Endothelial cell of umbilical vein (primary cell): ENCODE measurements around the gene KANSL1. TPM values are rescaled to one million over a fixed set of nuclear protein-coding genes. Genes with fewer than 3 reads are reported as not detected.

ENCODE experiments used
- BruUV-seq: library from RNA; stranded (reverse); fragments of 400-500 nt; replicated peaks from 2 replicates; lab custom pipeline; 2021; lab: Mats Ljungman, UMichigan
- CTCF ChIA-PET: fragments of 300-600, 350-600 bp; sonication (Branson Sonifier 250); formaldehyde crosslinking; loops from one replicate; lab custom pipeline; 2021; ENCODE audit warnings: antibody characterized with exemption, inconsistent platforms; lab: Charles Lee
- POLR2A ChIA-PET: fragments of 300-600, 350-600 bp; sonication (Branson Sonifier 250); formaldehyde crosslinking; loops from one replicate; lab custom pipeline; 2021; ENCODE audit warnings: antibody characterized with exemption, inconsistent platforms; lab: Charles Lee
- DNase-seq: peaks from one replicate; pipeline ENCODE4 v3.0.0-alpha.2; 2011; ENCODE audit warnings: low read depth, low spot score
- FAIRE-seq: peaks from 2 replicates; lab custom pipeline; 2011; peaks lifted over from hg19 to GRCh38; lab: Jason Lieb, UNC
- H2AFZ ChIP-seq: 2 replicates; pipeline ENCODE4 v1.6.0; 2012; ENCODE audit warnings: low read depth, low read length, control low read depth, inconsistent platforms
- H3K27ac ChIP-seq: 2 replicates; pipeline ENCODE4 v1.5.1; 2011; ENCODE audit warnings: low read depth, mild to moderate bottlenecking, control low read depth, low read length, moderate library complexity; ENCODE audit not compliant: insufficient read depth
- H3K27me3 ChIP-seq, 2 experiments: 2 replicates each; pipeline versions ENCODE4 v1.6.0 to v1.6.1; 2011; ENCODE audit warnings: low read length in 2 of 2, mixed read lengths in 1 of 2; ENCODE audit not compliant: control insufficient read depth in 2 of 2, insufficient read depth in 2 of 2
- H3K36me3 ChIP-seq, 2 experiments: 2 replicates in 1 of 2; 3 replicates in 1 of 2; pipeline ENCODE4 v1.5.1; 2011; ENCODE audit warnings: low read length in 2 of 2, mild to moderate bottlenecking in 1 of 2, moderate library complexity in 1 of 2; ENCODE audit not compliant: control insufficient read depth in 2 of 2, insufficient read depth in 2 of 2; ENCODE audit errors: extremely low read depth in 1 of 2
- H3K4me1 ChIP-seq: 3 replicates; pipeline ENCODE4 v1.5.1; 2011; ENCODE audit warnings: mild to moderate bottlenecking, low read length; ENCODE audit not compliant: control insufficient read depth, insufficient read depth; ENCODE audit errors: extremely low read depth
- H3K4me2 ChIP-seq: 2 replicates; pipeline ENCODE4 v1.6.1; 2011; ENCODE audit warnings: low read length, control low read depth, mixed read lengths; ENCODE audit not compliant: insufficient read depth
- H3K4me3 ChIP-seq, 3 experiments: fragments of 200-600 bp in 1 of 3; sonication (generic), shearing (Covaris generic) in 1 of 3; replicated peaks in 1 of 3; 2 replicates each; pipeline ENCODE4 v1.5.1; 2011 to 2016; ENCODE audit warnings: control low read depth in 3 of 3, low read length in 3 of 3, mild to moderate bottlenecking in 2 of 3, inconsistent platforms in 1 of 3, low read depth in 1 of 3, moderate library complexity in 1 of 3; ENCODE audit not compliant: insufficient read depth in 1 of 3
- H3K79me2 ChIP-seq: 2 replicates; pipeline ENCODE4 v1.6.0; 2012; ENCODE audit warnings: low read length, inconsistent platforms; ENCODE audit not compliant: control insufficient read depth, insufficient read depth
- H3K9ac ChIP-seq: replicated peaks from 2 replicates; pipeline ENCODE3; 2011; ENCODE audit warnings: low read length, control low read depth; ENCODE audit not compliant: insufficient read depth; ENCODE audit errors: extremely low read depth
- H3K9me1 ChIP-seq: replicated peaks from 3 replicates; pipeline ENCODE4 v1.6.0; 2011; ENCODE audit warnings: mild to moderate bottlenecking, low read length; ENCODE audit not compliant: control insufficient read depth, insufficient read depth; ENCODE audit errors: extremely low read depth
- H3K9me3 ChIP-seq: replicated peaks from 2 replicates; pipeline ENCODE4 v1.5.1; 2012; ENCODE audit warnings: low read length, inconsistent platforms; ENCODE audit not compliant: control insufficient read depth, insufficient read depth
- H4K20me1 ChIP-seq: replicated peaks from 2 replicates; pipeline ENCODE3; 2011; ENCODE audit warnings: mild to moderate bottlenecking, low read length; ENCODE audit not compliant: control insufficient read depth, insufficient read depth; ENCODE audit errors: extremely low read depth
- EZH2 ChIP-seq: IDR thresholded peaks from 2 replicates; pipeline ENCODE4 v1.6.1; 2012; ENCODE audit warnings: borderline replicate concordance, low read depth, mild to moderate bottlenecking, moderate library complexity, low read length, inconsistent platforms; ENCODE audit not compliant: severe bottlenecking
- FOS ChIP-seq: IDR thresholded peaks from 2 replicates; pipeline ENCODE4 v1.6.1; 2011; ENCODE audit warnings: mild to moderate bottlenecking, low read length, moderate library complexity, borderline replicate concordance; ENCODE audit not compliant: insufficient read depth
- GATA2 ChIP-seq: IDR thresholded peaks from 2 replicates; pipeline ENCODE4 v1.7.0; 2011; ENCODE audit warnings: low read depth, mild to moderate bottlenecking, moderate library complexity, mixed read lengths, low read length; ENCODE audit not compliant: insufficient read length, insufficient read depth
- JUN ChIP-seq: IDR thresholded peaks from 2 replicates; pipeline ENCODE4 v1.6.1; 2011; ENCODE audit warnings: borderline replicate concordance, low read depth; ENCODE audit not compliant: insufficient read length, insufficient read depth
- MYC ChIP-seq: IDR thresholded peaks from one replicate; pipeline ENCODE4 v1.6.1; 2011; ENCODE audit warnings: mild to moderate bottlenecking, low read depth, low read length
- POLR2A ChIP-seq: IDR thresholded peaks from 2 replicates; pipeline ENCODE4 v1.6.1; 2012; ENCODE audit warnings: low read depth, mild to moderate bottlenecking, control low read depth, low read length
- POLR2AphosphoS5 ChIP-seq: IDR thresholded peaks from 2 replicates; pipeline ENCODE4 v1.6.1; 2012; ENCODE audit warnings: low read depth, mild to moderate bottlenecking, control low read depth, low read length, moderate library complexity; ENCODE audit not compliant: insufficient read depth
- dilution Hi-C: fragments of 300-500 bp; cut with MboI; formaldehyde crosslinking; loops from one replicate; pipeline ENCODE4 v1.15.0; 2019; ENCODE audit warnings: low sequenced_read_pairs; ENCODE audit not compliant: extremely low pct_ligation_motif_present
- intact Hi-C: fragments of 100-400 bp; cut with micrococcal nuclease; formaldehyde crosslinking; loops from one replicate; pipeline ENCODE4 v1.10.0; 2022
- polyA plus RNA-seq, 4 experiments: library from polyadenylated mRNA; depleted of rRNA in 3 of 4; stranded (reverse) in 3 of 4; unstranded in 1 of 4; fragments of >200 nt; gene quantifications; 2 replicates each; pipeline versions ENCODE4 v1.2.1 to v1.2.3, GENCODE V29; 2011 to 2012; ENCODE audit warnings: missing spikeins in 1 of 4
- total RNA-seq: library from RNA; stranded (reverse); gene quantifications from 2 replicates; pipeline ENCODE4 v1.2.3, GENCODE V29; 2021
- TF ChIP-seq, protein P1 (sequence below), 2 donors: IDR thresholded peaks; 1 replicate in 1 of 2; 2 replicates in 1 of 2; pipeline ENCODE4 v1.5.1; 2011; ENCODE audit warnings: low read length in 2 of 2, mild to moderate bottlenecking in 2 of 2, moderate library complexity in 2 of 2, control low read depth in 1 of 2, inconsistent platforms in 1 of 2, low read depth in 1 of 2; ENCODE audit not compliant: insufficient read depth in 1 of 2; ENCODE audit errors: extremely low read depth in 1 of 2
- TF ChIP-seq, protein P2 (sequence below): IDR thresholded peaks from 2 replicates; pipeline ENCODE4 v1.6.1; 2011; ENCODE audit not compliant: insufficient read depth, insufficient read length

KANSL1 gene
- total and polyA plus RNA-seq, 2 donors (not counting 3 experiments of a cell fraction or from before 2014, with no cell fraction given): 29.1 to 74.0 TPM

DNA sequence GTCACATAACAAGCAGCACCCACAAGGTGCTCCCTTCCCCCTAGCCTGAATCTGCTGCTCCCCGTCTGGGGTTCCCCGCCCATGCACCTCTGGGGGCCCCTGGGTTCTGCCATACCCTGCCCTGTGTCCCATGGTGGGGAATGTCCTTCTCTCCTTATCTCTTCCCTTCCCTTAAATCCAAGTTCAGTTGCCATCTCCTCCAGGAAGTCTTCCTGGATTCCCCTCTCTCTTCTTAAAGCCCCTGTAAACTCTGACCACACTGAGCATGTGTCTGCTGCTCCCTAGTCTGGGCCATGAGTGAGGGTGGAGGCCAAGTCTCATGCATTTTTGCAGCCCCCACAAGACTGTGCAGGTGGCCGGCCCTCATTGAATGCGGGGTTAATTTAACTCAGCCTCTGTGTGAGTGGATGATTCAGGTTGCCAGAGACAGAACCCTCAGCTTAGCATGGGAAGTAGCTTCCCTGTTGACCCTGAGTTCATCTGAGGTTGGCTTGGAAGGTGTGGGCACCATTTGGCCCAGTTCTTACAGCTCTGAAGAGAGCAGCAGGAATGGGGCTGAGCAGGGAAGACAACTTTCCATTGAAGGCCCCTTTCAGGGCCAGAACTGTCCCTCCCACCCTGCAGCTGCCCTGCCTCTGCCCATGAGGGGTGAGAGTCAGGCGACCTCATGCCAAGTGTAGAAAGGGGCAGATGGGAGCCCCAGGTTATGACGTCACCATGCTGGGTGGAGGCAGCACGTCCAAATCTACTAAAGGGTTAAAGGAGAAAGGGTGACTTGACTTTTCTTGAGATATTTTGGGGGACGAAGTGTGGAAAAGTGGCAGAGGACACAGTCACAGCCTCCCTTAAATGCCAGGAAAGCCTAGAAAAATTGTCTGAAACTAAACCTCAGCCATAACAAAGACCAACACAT is 194.0 kb downstream of the KANSL1 start, which contains the start of gene STH:
STH (plus strand) TSS at position 264 of the 913 bp plus-strand sequence; CDS start at position 294, 30 bp downstream.
- Histone ChIP-seq H3K36me3 (no peaks in the 10 kb centered on the region), H3K9ac (no peak within 1 kb of the TSS), H3K4me2 (no peak within 1 kb of the TSS), H3K9me1 (no peaks in the 10 kb centered on the region), H3K4me1 (no peaks in the 10 kb centered on the region), H3K9me3 (no peaks in the 10 kb centered on the region), H4K20me1 (no peaks in the 10 kb centered on the region), H3K27ac (no peak within 1 kb of the TSS), H2AFZ (no peak within 1 kb of the TSS), H3K4me3 (no peak within 1 kb of the TSS), H3K79me2 (no peaks in the 10 kb centered on the region), H3K27me3 (no peaks in the 10 kb centered on the region)
- dilution Hi-C loops: no loop called here
- POLR2A ChIA-PET: no interaction called here
- TF ChIP-seq MYC: no peak
- TF ChIP-seq POLR2AphosphoS5: no peak
- no peak for TF ChIP-seq JUN
- TF ChIP-seq POLR2A: no peak
- TF ChIP-seq, protein P1, sequence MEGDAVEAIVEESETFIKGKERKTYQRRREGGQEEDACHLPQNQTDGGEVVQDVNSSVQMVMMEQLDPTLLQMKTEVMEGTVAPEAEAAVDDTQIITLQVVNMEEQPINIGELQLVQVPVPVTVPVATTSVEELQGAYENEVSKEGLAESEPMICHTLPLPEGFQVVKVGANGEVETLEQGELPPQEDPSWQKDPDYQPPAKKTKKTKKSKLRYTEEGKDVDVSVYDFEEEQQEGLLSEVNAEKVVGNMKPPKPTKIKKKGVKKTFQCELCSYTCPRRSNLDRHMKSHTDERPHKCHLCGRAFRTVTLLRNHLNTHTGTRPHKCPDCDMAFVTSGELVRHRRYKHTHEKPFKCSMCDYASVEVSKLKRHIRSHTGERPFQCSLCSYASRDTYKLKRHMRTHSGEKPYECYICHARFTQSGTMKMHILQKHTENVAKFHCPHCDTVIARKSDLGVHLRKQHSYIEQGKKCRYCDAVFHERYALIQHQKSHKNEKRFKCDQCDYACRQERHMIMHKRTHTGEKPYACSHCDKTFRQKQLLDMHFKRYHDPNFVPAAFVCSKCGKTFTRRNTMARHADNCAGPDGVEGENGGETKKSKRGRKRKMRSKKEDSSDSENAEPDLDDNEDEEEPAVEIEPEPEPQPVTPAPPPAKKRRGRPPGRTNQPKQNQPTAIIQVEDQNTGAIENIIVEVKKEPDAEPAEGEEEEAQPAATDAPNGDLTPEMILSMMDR (IDR thresholded peaks at IDR 0.05; ENCODE audit: extremely low read depth in 1 of 2, insufficient read depth in 1 of 2, low read depth in 1 of 2, low read length in 2 of 2): no peak
- TF ChIP-seq GATA2: no peak
- no peak for TF ChIP-seq EZH2
- TF ChIP-seq, protein P2, sequence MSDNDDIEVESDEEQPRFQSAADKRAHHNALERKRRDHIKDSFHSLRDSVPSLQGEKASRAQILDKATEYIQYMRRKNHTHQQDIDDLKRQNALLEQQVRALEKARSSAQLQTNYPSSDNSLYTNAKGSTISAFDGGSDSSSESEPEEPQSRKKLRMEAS: no peak
- no peak for TF ChIP-seq FOS
- no TSS peak for BruUV-seq
- DNase-seq (no peak), FAIRE-seq (no peak)
- CTCF ChIA-PET: interaction anchor here (1.2 kb wide), 1 partner anchor 214 kb away, joined by 5 read pairs; no protein-coding TSS in a partner anchor
- intact Hi-C loops: no loop called here
